ENCODE results near the gene RETREG3.
"Not testable (repeated sequence)": the region's sequence is repeated elsewhere in the genome, so short reads cannot be mapped to it uniquely, and the experiment has no call there.

RETREG3 gene

DNA sequence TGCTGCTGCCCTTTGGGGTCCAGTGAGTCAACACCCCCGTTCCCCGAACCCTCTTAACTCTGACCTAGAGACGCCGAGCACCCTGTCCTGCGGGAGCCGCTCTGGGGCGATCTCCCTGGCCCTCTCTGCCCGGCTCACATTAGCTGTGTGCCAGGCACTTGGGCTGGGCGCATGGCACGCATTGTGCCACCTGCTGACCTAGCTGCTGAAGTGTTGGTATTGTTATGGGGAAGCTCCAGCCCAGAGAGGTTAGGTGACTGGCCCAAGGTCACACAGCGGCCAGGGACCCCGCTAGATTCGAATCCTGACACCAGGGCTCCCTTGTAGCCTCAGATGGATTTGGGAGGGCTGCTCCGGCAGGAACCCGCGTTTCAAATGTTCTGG, 55.3 kb downstream of the RETREG3 start:
- Histone ChIP-seq H3K4me1 (ENCODE audit: control insufficient read depth in 1 of 2, insufficient read depth in 2 of 2, low read length in 2 of 2) (peaks cover 10 to 19% of the 10 kb centered on the region in 2 donors), H3K9ac (ENCODE audit: low read depth in 1 of 2, low read length in 2 of 2) (peak overlapping the region; percentile 81 to 90), H3K27ac (ENCODE audit: low read depth, low read length) (no peak overlapping the region), H3K4me3 (ENCODE audit: low read depth in 1 of 2, low read length in 2 of 2) (peak overlapping the region; percentile 84 to 95), H3K27me3 (ENCODE audit: control insufficient read depth in 1 of 2, insufficient read depth in 2 of 2, low read length in 2 of 2) (no peaks in the 10 kb centered on the region), H3K36me3 (ENCODE audit: control insufficient read depth in 1 of 2, insufficient read depth in 2 of 2, low read length in 2 of 2) (no peaks in the 10 kb centered on the region), H3K9me3 (ENCODE audit: control insufficient read depth in 1 of 2, low read length in 2 of 2) (no peaks in the 10 kb centered on the region)

DNA sequence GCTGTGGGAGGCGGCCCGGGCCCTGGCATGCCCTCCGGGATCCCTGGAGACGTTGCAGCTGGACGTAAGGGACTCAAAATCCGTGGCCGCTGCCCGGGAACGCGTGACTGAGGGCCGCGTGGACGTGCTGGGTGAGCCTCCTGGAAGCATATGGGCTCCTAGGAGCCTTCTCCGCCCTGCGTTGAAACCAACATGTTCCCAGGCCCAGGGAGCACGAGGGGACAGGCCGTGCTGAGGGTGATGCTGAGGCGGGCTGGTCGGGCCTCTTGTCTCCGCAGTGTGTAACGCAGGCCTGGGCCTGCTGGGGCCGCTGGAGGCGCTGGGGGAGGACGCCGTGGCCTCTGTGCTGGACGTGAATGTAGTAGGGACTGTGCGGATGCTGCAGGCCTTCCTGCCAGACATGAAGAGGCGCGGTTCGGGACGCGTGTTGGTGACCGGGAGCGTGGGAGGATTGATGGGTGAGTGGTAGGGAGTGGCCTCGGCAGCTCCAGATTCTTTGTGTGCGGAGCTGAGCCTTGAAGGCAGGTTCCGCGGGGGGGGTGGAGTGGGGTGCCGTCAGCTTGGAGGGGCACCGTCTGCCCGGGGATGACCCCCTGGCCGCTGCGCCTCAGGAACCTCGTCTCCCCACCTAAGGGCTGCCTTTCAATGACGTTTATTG, 55.9 kb downstream of the RETREG3 start:
- Histone ChIP-seq H3K36me3 (ENCODE audit: control insufficient read depth in 1 of 2, insufficient read depth in 2 of 2, low read length in 2 of 2) (no peaks in the 10 kb centered on the region), H3K9ac (ENCODE audit: low read depth in 1 of 2, low read length in 2 of 2) (no peak overlapping the region), H3K4me1 (ENCODE audit: control insufficient read depth in 1 of 2, insufficient read depth in 2 of 2, low read length in 2 of 2) (peaks cover 10 to 22% of the 10 kb centered on the region in 2 donors), H3K4me3 (ENCODE audit: low read depth in 1 of 2, low read length in 2 of 2) (peak overlapping the region in 1 of 2 donors; percentile 95), H3K27ac (ENCODE audit: low read depth, low read length) (no peak overlapping the region), H3K27me3 (ENCODE audit: control insufficient read depth in 1 of 2, insufficient read depth in 2 of 2, low read length in 2 of 2) (no peaks in the 10 kb centered on the region), H3K9me3 (ENCODE audit: control insufficient read depth in 1 of 2, low read length in 2 of 2) (no peaks in the 10 kb centered on the region)

DNA sequence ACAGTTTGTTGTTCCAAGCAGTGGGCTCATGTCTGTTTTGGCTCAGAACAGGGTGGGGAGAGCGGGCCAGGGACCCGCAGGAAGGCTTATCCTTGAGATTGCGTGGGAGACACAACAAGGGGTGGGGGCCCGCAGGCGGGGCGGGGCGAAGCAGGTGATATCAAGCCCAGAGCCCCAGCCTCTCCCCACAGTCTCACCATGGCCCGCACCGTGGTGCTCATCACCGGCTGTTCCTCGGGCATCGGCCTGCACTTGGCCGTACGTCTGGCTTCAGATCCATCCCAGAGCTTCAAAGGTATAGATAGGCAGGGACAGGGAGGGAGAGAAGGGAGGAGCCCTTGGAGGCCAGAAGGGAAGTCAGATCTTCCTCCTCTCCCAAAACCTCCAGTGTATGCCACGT, 56.4 kb downstream of the RETREG3 start, which contains the start of gene HSD17B1:
Gene HSD17B1 (plus strand): TSS at position 188 of the 400 bp plus-strand sequence. CDS start 11 bp downstream, at position 199.
- Histone ChIP-seq H3K4me1 (ENCODE audit: control insufficient read depth in 1 of 2, insufficient read depth in 2 of 2, low read length in 2 of 2) (peaks cover 14 to 26% of the 10 kb centered on the region in 2 donors), H3K9ac (ENCODE audit: low read depth in 1 of 2, low read length in 2 of 2) (peak within 1 kb of the TSS in 1 of 2 donors; percentile 90), H3K4me3 (ENCODE audit: low read depth in 1 of 2, low read length in 2 of 2) (peak within 1 kb of the TSS; percentile 84 to 95)
- not testable (repeated sequence) for H3K27me3 ChIP-seq (ENCODE audit: control insufficient read depth in 1 of 2, insufficient read depth in 2 of 2, low read length in 2 of 2); H3K36me3 ChIP-seq (ENCODE audit: control insufficient read depth in 1 of 2, insufficient read depth in 2 of 2, low read length in 2 of 2); H3K27ac ChIP-seq (ENCODE audit: low read depth, low read length); H3K9me3 ChIP-seq (ENCODE audit: control insufficient read depth in 1 of 2, low read length in 2 of 2)

DNA sequence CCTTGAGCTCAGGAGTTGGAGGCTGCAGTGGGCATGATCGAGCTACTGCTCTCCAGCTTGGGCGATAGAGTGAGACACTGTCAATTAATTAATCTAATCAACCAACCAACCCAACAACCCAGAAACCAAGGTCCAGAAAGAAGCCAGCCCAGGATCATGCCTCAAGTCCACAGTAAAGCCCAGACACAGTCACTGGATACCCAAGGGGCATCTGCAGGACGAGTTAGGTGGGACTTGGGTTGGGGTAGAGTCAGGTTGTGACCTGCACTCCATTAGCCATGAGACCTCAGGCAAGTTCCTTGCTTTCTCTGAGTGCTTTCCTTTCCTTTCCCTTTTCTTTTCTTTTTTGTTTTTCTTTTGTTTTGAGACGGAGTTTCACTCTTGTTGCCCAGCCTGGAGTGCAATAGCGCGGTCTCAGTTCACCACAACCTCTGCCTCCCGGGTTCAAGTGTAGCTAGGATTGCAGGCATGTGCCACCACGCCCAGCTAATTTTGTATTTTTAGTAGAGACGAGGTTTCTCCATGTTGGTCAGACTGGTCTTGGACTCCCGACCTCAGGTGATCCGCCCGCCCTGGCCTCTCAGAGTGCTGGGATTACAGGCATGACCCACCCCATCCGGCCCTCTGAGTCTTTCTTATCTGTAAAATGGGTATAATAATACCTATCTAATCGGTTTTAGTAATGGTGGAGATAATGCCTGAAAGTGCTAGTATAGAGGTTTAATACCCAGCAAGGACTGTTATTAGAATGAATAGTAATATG, 60.0 kb downstream of the RETREG3 start:
- Histone ChIP-seq H3K9me3 (ENCODE audit: control insufficient read depth in 1 of 2, low read length in 2 of 2) (no peaks in the 10 kb centered on the region), H3K4me3 (ENCODE audit: low read depth in 1 of 2, low read length in 2 of 2) (peak overlapping the region; percentile 47 to 48), H3K27ac (ENCODE audit: low read depth, low read length) (no peak overlapping the region), H3K4me1 (ENCODE audit: control insufficient read depth in 1 of 2, insufficient read depth in 2 of 2, low read length in 2 of 2) (peaks cover 7 to 19% of the 10 kb centered on the region in 2 donors), H3K36me3 (ENCODE audit: control insufficient read depth in 1 of 2, insufficient read depth in 2 of 2, low read length in 2 of 2) (peaks cover 0 to 4% of the 10 kb centered on the region in 2 donors), H3K27me3 (ENCODE audit: control insufficient read depth in 1 of 2, insufficient read depth in 2 of 2, low read length in 2 of 2) (no peaks in the 10 kb centered on the region), H3K9ac (ENCODE audit: low read depth in 1 of 2, low read length in 2 of 2) (no peak overlapping the region)

DNA sequence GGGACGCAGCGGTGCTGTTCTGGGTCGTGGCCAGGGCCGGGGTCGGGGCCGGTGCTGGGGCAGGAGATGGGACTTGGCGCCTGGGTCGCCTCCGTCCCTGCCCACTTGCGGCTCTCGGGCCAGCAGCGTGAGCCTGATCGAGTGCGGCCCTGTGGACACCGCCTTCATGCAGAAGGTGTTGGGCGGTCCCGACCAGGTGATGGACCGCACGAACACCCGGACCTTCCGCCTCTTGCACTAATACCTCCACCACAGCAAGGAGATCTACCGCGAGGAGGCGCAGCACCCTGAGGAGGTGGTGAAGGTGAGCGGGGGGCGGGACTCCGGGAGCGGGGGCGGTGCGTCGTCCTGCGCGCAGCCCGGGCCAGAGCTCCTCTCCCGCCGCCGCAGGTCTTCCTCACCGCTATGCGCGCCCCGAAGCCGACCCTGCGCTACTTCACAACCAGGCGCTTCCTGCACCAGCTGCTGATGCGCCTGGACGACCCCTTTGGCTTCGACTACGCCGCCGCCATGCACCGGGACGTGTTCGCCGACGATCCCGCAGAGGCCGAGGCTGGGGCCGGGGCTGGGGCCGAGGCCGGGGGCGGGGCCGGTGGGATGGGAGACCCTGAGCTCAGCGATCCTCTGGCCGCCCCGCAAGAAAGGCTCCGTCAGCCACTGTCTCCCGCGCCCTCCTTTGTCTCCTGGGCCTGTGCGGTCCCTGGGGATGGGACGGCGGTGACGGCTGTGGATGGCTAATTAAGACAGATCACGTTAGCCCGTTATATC, 60.9 kb downstream of the RETREG3 start:
- H3K36me3 ChIP-seq (ENCODE audit: control insufficient read depth in 1 of 2, insufficient read depth in 2 of 2, low read length in 2 of 2), result peaks cover 0 to 11% of the 10 kb centered on the region in 2 donors
- H3K9ac ChIP-seq (ENCODE audit: low read depth in 1 of 2, low read length in 2 of 2), result peak overlapping the region in 1 of 2 donors; percentile 32
- H3K27me3 ChIP-seq (ENCODE audit: control insufficient read depth in 1 of 2, insufficient read depth in 2 of 2, low read length in 2 of 2), result no peaks in the 10 kb centered on the region
- no peaks in the 10 kb centered on the region for H3K9me3 ChIP-seq (ENCODE audit: control insufficient read depth in 1 of 2, low read length in 2 of 2)
- peaks cover 3 to 14% of the 10 kb centered on the region in 2 donors for H3K4me1 ChIP-seq (ENCODE audit: control insufficient read depth in 1 of 2, insufficient read depth in 2 of 2, low read length in 2 of 2)
- H3K27ac ChIP-seq (ENCODE audit: low read depth, low read length), result no peak overlapping the region
- H3K4me3 ChIP-seq (ENCODE audit: low read depth in 1 of 2, low read length in 2 of 2), result peak overlapping the region; percentile 47 to 48

DNA sequence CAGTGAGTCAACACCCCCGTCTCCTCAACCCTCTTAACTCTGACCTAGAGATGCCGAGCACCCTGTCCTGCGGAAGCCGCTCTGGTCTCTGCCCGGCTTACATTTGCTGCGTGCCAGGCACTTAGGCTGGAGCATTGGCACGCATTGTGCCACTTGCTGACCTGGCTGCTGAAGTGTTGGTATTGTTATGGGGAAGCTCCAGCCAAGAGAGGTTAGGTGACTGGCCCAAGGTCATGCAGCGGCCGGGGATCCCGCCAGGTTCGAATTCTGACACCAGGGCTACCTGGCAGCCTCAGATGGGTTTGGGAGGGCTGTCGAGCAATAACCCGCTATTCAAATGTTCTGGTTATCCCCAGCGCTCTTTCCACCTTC, 61.5 kb downstream of the RETREG3 start:
- H3K4me1 ChIP-seq (ENCODE audit: control insufficient read depth in 1 of 2, insufficient read depth in 2 of 2, low read length in 2 of 2), result peaks cover 3 to 14% of the 10 kb centered on the region in 2 donors
- H3K27me3 ChIP-seq (ENCODE audit: control insufficient read depth in 1 of 2, insufficient read depth in 2 of 2, low read length in 2 of 2), result no peaks in the 10 kb centered on the region
- H3K36me3 ChIP-seq (ENCODE audit: control insufficient read depth in 1 of 2, insufficient read depth in 2 of 2, low read length in 2 of 2), result peaks cover 0 to 13% of the 10 kb centered on the region in 2 donors
- peak overlapping the region in 1 of 2 donors; percentile 32 for H3K9ac ChIP-seq (ENCODE audit: low read depth in 1 of 2, low read length in 2 of 2)
- peak overlapping the region; percentile 47 to 48 for H3K4me3 ChIP-seq (ENCODE audit: low read depth in 1 of 2, low read length in 2 of 2)
- no peaks in the 10 kb centered on the region for H3K9me3 ChIP-seq (ENCODE audit: control insufficient read depth in 1 of 2, low read length in 2 of 2)
- H3K27ac ChIP-seq (ENCODE audit: low read depth, low read length), result no peak overlapping the region

DNA sequence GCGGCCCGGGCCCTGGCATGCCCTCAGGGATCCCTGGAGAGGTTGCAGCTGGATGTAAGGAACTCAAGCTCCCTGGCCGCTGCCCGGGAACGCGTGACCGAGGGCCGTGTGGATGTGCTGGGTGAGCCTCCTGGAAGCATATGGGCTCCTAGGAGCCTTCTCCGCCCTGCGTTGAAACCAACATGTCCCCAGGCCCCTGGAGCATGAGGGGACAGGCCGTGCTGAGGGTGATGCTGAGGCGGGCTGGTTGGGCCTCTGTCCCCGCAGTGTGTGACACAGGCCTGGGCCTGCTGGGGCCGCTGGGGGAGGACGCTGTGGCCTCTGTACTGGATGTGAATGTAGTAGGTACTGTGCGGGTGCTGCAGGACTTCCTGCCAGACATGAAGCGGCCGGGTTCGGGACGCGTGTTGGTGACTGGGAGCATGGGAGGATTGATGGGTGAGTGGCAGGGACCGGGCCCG, 62.1 kb downstream of the RETREG3 start:
- Histone ChIP-seq H3K36me3 (ENCODE audit: control insufficient read depth in 1 of 2, insufficient read depth in 2 of 2, low read length in 2 of 2) (peaks cover 0 to 17% of the 10 kb centered on the region in 2 donors), H3K9ac (ENCODE audit: low read depth in 1 of 2, low read length in 2 of 2) (no peak overlapping the region), H3K9me3 (ENCODE audit: control insufficient read depth in 1 of 2, low read length in 2 of 2) (no peaks in the 10 kb centered on the region), H3K27ac (ENCODE audit: low read depth, low read length) (no peak overlapping the region), H3K4me1 (ENCODE audit: control insufficient read depth in 1 of 2, insufficient read depth in 2 of 2, low read length in 2 of 2) (peaks cover 3 to 14% of the 10 kb centered on the region in 2 donors), H3K4me3 (ENCODE audit: low read depth in 1 of 2, low read length in 2 of 2) (no peak overlapping the region), H3K27me3 (ENCODE audit: control insufficient read depth in 1 of 2, insufficient read depth in 2 of 2, low read length in 2 of 2) (no peaks in the 10 kb centered on the region)

DNA sequence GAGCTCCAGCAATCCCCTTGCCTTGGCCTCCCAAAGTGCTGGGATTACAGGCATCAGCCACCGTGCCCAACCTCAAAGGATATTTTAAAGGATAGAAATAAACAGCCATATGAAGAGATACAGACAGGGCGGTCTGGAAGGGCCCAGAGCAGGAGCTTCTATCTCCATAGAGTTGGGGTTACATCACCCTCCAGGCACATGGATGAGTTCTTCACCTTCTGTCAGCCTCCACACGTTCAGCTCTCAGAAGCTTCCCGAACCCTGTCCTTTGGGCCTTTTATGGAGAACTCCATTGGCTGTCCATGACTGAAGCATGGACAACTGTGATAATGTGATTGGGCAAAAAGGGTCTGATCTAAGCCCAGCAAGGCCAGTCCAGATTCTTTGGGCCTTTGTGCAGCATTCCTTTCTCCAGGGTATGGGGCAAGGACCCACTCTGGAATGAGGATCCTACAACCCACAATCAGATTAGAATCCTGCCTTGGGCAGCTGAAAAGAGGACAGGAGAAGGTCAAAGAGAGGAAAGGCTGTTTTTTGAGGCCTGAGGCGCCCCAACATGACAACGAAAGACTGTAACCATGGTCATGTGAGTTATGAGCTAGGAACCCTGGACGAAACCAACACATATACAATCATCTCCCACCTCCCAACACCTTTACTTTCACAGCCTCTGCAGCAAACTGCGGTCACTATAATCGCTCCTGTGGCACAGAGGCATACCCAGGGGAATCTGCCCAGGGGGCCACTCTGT, 63.2 kb downstream of the RETREG3 start:
- not testable (repeated sequence) for H3K27ac ChIP-seq (ENCODE audit: low read depth, low read length); H3K9ac ChIP-seq (ENCODE audit: low read depth in 1 of 2, low read length in 2 of 2); H3K9me3 ChIP-seq (ENCODE audit: control insufficient read depth in 1 of 2, low read length in 2 of 2); H3K27me3 ChIP-seq (ENCODE audit: control insufficient read depth in 1 of 2, insufficient read depth in 2 of 2, low read length in 2 of 2); H3K4me3 ChIP-seq (ENCODE audit: low read depth in 1 of 2, low read length in 2 of 2)
- Histone ChIP-seq H3K4me1 (ENCODE audit: control insufficient read depth in 1 of 2, insufficient read depth in 2 of 2, low read length in 2 of 2) (peaks cover 12 to 24% of the 10 kb centered on the region in 2 donors), H3K36me3 (ENCODE audit: control insufficient read depth in 1 of 2, insufficient read depth in 2 of 2, low read length in 2 of 2) (peaks cover 0 to 21% of the 10 kb centered on the region in 2 donors)

DNA sequence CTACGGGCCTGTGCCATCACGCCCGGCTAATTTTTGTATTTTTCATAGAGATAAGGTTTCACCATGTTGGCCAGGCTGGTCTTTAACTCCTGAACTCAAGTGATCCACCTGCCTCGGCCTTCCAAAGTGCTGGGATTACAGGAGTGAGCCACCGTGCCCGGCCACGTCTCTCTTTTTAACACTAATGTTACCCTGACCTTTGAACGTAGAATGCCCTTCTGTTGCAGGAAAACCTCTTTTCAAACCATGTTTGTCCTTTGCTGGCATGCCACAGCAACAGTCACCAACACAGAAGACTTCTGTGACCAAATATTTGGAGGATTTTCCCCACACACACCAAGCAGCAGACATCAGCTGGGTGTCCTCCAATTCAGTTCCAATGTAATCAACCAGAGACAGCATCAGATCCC, 64.3 kb downstream of the RETREG3 start:
- Histone ChIP-seq H3K4me1 (ENCODE audit: control insufficient read depth in 1 of 2, insufficient read depth in 2 of 2, low read length in 2 of 2) (peaks cover 15 to 27% of the 10 kb centered on the region in 2 donors), H3K27ac (ENCODE audit: low read depth, low read length) (no peak overlapping the region), H3K9ac (ENCODE audit: low read depth in 1 of 2, low read length in 2 of 2) (no peak overlapping the region), H3K9me3 (ENCODE audit: control insufficient read depth in 1 of 2, low read length in 2 of 2) (no peaks in the 10 kb centered on the region), H3K4me3 (ENCODE audit: low read depth in 1 of 2, low read length in 2 of 2) (no peak overlapping the region), H3K36me3 (ENCODE audit: control insufficient read depth in 1 of 2, insufficient read depth in 2 of 2, low read length in 2 of 2) (peaks cover 0 to 21% of the 10 kb centered on the region in 2 donors), H3K27me3 (ENCODE audit: control insufficient read depth in 1 of 2, insufficient read depth in 2 of 2, low read length in 2 of 2) (no peaks in the 10 kb centered on the region)

All from duodenal mucosa (tissue), 2 donors.